Mesendoderm (in vitro differentiated cells): Measurements from ENCODE around the gene JAK3.

ENCODE experiments used
- DNase-seq: peaks from one replicate; pipeline ENCODE4 v3.0.0; 2013
- H2AK5ac ChIP-seq: 2 replicates; pipeline ENCODE4 v1.6.1; 2013; ENCODE audit warnings: low read length, inconsistent platforms
- H2BK120ac ChIP-seq: 2 replicates; pipeline ENCODE4 v1.6.1; 2013; ENCODE audit warnings: low read depth, mild to moderate bottlenecking, low read length, moderate library complexity, mixed read lengths
- H2BK15ac ChIP-seq: replicated peaks from 2 replicates; pipeline ENCODE4 v1.6.1; 2013; ENCODE audit warnings: low read depth, mild to moderate bottlenecking, moderate library complexity
- H2BK5ac ChIP-seq: 2 replicates; pipeline ENCODE4 v1.6.1; 2013; ENCODE audit warnings: low read length, inconsistent platforms
- H3K18ac ChIP-seq: 2 replicates; pipeline ENCODE4 v1.6.1; 2013; ENCODE audit warnings: mild to moderate bottlenecking, low read length, mixed read lengths
- H3K23ac ChIP-seq: one replicate; pipeline ENCODE4 v1.6.1; 2013; ENCODE audit warnings: low read length
- H3K27ac ChIP-seq: 2 replicates; pipeline ENCODE4 v1.5.1; 2013; ENCODE audit warnings: low read depth, mild to moderate bottlenecking, inconsistent platforms, low read length, moderate library complexity
- H3K27me3 ChIP-seq: 2 replicates; pipeline ENCODE4 v1.6.1; 2013; ENCODE audit warnings: low read length, control low read depth, mild to moderate bottlenecking, inconsistent platforms; ENCODE audit not compliant: insufficient read depth, poor library complexity
- H3K36me3 ChIP-seq: 2 replicates; pipeline ENCODE4 v1.6.1; 2013; ENCODE audit warnings: low read length, inconsistent platforms; ENCODE audit not compliant: control insufficient read depth, insufficient read depth
- H3K4ac ChIP-seq: one replicate; pipeline ENCODE4 v1.6.1; 2013; ENCODE audit warnings: low read depth, mild to moderate bottlenecking, low read length, moderate library complexity
- H3K4me1 ChIP-seq: 2 replicates; pipeline ENCODE4 v1.6.1; 2013; ENCODE audit warnings: low read depth, low read length, inconsistent platforms; ENCODE audit not compliant: control insufficient read depth
- H3K4me2 ChIP-seq: 2 replicates; pipeline ENCODE4 v1.6.1; 2013; ENCODE audit warnings: low read length
- H3K4me3 ChIP-seq: 2 replicates; pipeline ENCODE4 v1.5.1; 2013; ENCODE audit warnings: mild to moderate bottlenecking, low read length
- H3K56ac ChIP-seq: one replicate; pipeline ENCODE4 v1.6.1; 2013; ENCODE audit warnings: low read length
- H3K79me1 ChIP-seq: 2 replicates; pipeline ENCODE4 v1.6.1; 2013; ENCODE audit warnings: low read length, inconsistent platforms
- H3K79me2 ChIP-seq: 2 replicates; pipeline ENCODE4 v1.6.1; 2013; ENCODE audit warnings: mild to moderate bottlenecking, low read length; ENCODE audit not compliant: control insufficient read depth, insufficient read depth
- H3K9ac ChIP-seq: 2 replicates; pipeline ENCODE4 v1.6.1; 2013; ENCODE audit warnings: low read length, inconsistent platforms
- H4K5ac ChIP-seq: one replicate; pipeline ENCODE4 v1.6.1; 2013; ENCODE audit warnings: low read length
- H4K8ac ChIP-seq: one replicate; pipeline ENCODE4 v1.6.1; 2013; ENCODE audit warnings: low read depth, mild to moderate bottlenecking, control low read depth, low read length, moderate library complexity
- WGBS: extraction: QIAGEN DNeasy Blood & Tissue Kit; methylation state at CpG from one replicate; pipeline ENCODE4 v1.1.7; 2013; ENCODE audit warnings: low lambda C conversion rate, missing lambda C conversion rate; ENCODE audit not compliant: insufficient coverage; ENCODE audit errors: extremely low coverage; 5-methylcytosine and 5-hydroxymethylcytosine counted together

Gene JAK3

DNA sequence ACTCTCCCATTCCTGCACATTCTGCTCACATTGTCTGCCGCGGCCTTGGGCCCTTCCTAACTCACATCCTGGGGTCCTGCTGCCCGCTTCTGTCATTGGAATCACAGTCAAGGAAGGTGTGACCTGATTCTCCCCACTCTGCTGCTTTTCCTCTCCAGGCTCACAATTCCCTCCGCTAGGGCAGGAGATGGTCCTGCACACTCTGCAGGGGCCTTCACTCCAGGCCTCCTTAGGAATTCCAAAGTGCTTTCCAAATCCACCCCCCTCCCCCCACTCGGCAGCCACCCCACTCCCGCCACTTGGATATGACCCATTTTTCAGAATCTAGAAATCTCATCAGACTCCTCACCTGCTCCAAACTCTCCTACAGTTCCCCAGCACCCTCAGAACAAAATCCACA lies 20.9 kb upstream of the JAK3 start:
- DNase-seq, result no peak
- no peak overlapping the region for H3K4me2 ChIP-seq
- H3K4me3 ChIP-seq, result no peak overlapping the region
- H3K18ac ChIP-seq, result no peak overlapping the region
- H3K4me1 ChIP-seq, result no peaks in the 10 kb centered on the region
- H3K56ac ChIP-seq, result peak overlapping the region; percentile 25
- no peak overlapping the region for H2BK120ac ChIP-seq
- no peaks in the 10 kb centered on the region for H3K27me3 ChIP-seq
- no peak overlapping the region for H3K27ac ChIP-seq
- no peak overlapping the region for H2BK15ac ChIP-seq
- peaks cover 7% of the 10 kb centered on the region for H3K36me3 ChIP-seq
- no peak overlapping the region for H3K23ac ChIP-seq
- H3K9ac ChIP-seq, result no peak overlapping the region
- H4K5ac ChIP-seq, result no peak overlapping the region
- no peak overlapping the region for H2BK5ac ChIP-seq
- WGBS, result no CpG with 5 or more reads among the region's 6 CpGs
- H4K8ac ChIP-seq, result no peak overlapping the region
- H2AK5ac ChIP-seq, result no peak overlapping the region
- no peaks in the 10 kb centered on the region for H3K79me2 ChIP-seq
- H3K79me1 ChIP-seq, result no peaks in the 10 kb centered on the region
- H3K4ac ChIP-seq, result no peak overlapping the region

- H3K23ac ChIP-seq, result no peak overlapping the region
- H3K36me3 ChIP-seq, result peaks cover 22% of the 10 kb centered on the region
- no peak overlapping the region for H3K27ac ChIP-seq
- H2BK5ac ChIP-seq, result no peak overlapping the region
- no peak overlapping the region for H3K4ac ChIP-seq
- H3K18ac ChIP-seq, result no peak overlapping the region
- H2AK5ac ChIP-seq, result no peak overlapping the region
- H3K56ac ChIP-seq, result no peak overlapping the region
- H4K5ac ChIP-seq, result no peak overlapping the region
- H3K4me1 ChIP-seq, result no peaks in the 10 kb centered on the region
- peaks cover 6% of the 10 kb centered on the region for H3K79me2 ChIP-seq
- H3K27me3 ChIP-seq, result no peaks in the 10 kb centered on the region
- peaks cover 6% of the 10 kb centered on the region for H3K79me1 ChIP-seq
- no peak overlapping the region for H3K9ac ChIP-seq
- H3K4me3 ChIP-seq, result no peak overlapping the region
- DNase-seq, result no peak
- no peak overlapping the region for H2BK120ac ChIP-seq
- H4K8ac ChIP-seq, result no peak overlapping the region
- no CpG with 5 or more reads among the region's 11 CpGs for WGBS
- H2BK15ac ChIP-seq, result no peak overlapping the region
- no peak overlapping the region for H3K4me2 ChIP-seq
These were observed 19.2 kb upstream of the JAK3 start for GRCh38 chr19:17866964-17867486.

DNA sequence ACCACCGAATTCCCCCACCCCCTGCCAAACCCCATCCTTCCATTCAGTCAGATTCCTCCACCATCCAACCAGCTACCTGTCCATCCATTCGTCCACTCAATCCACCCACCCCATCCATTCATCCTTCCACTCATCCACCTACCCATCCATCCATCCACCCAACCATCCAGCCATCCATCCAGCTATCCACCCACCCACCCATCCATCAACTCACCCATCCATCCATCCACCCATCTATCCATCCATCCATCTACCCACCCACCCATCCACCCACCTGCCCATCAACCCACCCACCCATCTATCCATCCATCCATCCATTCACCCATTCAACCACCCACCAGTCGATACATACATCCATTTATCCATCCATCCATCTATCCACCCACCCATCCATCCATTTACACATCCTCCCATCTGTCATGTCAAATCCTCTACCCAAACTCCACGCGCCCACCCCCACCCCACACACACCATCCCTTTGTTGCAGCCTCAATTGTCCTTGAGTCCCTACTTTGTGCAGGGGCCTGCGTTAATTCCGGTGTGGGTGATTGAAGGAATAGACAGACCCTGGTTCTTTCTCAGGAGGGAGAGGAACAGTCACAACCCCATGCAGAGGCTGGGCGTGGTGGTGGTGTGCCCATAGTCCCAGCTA lies 18.7 kb upstream of the JAK3 start:
- H2AK5ac ChIP-seq, result no peak overlapping the region
- peaks cover 12% of the 10 kb centered on the region for H3K79me2 ChIP-seq
- no peak overlapping the region for H3K4me2 ChIP-seq
- no peaks in the 10 kb centered on the region for H3K27me3 ChIP-seq
- H3K4me3 ChIP-seq, result no peak overlapping the region
- no peak overlapping the region for H2BK15ac ChIP-seq
- H2BK5ac ChIP-seq, result no peak overlapping the region
- H4K5ac ChIP-seq, result no peak overlapping the region
- H3K79me1 ChIP-seq, result peaks cover 10% of the 10 kb centered on the region
- no peak overlapping the region for H2BK120ac ChIP-seq
- no peak for DNase-seq
- 100% methylated on average over 3 of the region's 8 CpGs for WGBS
- no peak overlapping the region for H3K27ac ChIP-seq
- H3K23ac ChIP-seq, result no peak overlapping the region
- peaks cover 27% of the 10 kb centered on the region for H3K36me3 ChIP-seq
- no peak overlapping the region for H3K18ac ChIP-seq
- no peak overlapping the region for H3K4ac ChIP-seq
- no peaks in the 10 kb centered on the region for H3K4me1 ChIP-seq
- H3K9ac ChIP-seq, result no peak overlapping the region
- H4K8ac ChIP-seq, result no peak overlapping the region
- H3K56ac ChIP-seq, result no peak overlapping the region

DNA sequence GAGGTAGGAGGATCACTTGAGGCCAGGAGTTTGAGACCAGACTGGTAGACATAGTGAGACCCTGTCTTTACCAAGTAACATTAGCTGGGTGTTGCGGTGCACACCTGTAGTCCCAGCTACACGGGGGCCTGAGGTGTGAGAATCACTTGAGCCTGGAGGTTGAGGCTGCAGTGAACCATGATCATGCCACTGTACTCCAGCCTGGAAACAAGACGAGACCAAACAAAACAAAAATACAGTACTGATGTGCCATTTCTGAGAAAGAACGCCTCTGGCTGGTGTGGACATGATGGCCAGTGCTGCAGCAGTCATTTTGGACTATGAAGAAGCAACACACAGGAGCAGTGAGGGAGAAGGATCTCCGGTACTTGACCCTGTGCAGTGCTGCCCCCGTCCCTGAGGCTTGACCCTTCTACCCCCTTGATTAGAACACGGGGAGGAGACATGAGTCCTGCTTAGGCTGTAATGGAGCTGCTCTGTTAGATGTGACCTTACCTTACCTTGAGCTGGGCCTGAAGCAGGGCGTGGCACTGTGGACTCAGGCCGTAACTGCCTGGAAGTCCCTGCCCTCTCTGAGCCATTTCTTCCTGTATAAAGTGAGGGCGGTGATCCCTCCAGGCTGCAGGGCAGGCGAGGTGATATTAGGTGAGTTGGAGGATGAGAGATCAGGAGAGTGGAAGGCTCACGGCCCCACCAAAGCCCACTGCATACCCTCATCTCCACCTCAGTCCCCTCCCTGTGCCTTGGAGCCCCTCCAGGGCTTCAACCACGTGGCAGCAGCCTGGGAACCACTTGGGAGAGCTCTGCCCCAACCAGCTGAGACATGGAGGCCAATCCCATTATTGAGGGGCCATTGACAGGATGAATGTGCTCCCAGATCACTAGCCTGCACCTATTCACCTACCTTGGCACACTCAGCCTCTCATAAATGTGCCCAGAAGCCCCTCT lies 17.9 kb upstream of the JAK3 start:
- H3K4me1 ChIP-seq, result no peaks in the 10 kb centered on the region
- no peak overlapping the region for H3K23ac ChIP-seq
- peak overlapping the region; percentile 42 for H3K56ac ChIP-seq
- H3K36me3 ChIP-seq, result peaks cover 28% of the 10 kb centered on the region
- no peak overlapping the region for H4K8ac ChIP-seq
- H2BK15ac ChIP-seq, result no peak overlapping the region
- no peak overlapping the region for H3K4me2 ChIP-seq
- H3K18ac ChIP-seq, result no peak overlapping the region
- peak; percentile 55 for DNase-seq
- no peak overlapping the region for H3K9ac ChIP-seq
- H2BK120ac ChIP-seq, result no peak overlapping the region
- no peak overlapping the region for H3K4ac ChIP-seq
- no CpG with 5 or more reads among the region's 13 CpGs for WGBS
- no peaks in the 10 kb centered on the region for H3K27me3 ChIP-seq
- H4K5ac ChIP-seq, result no peak overlapping the region
- H3K27ac ChIP-seq, result no peak overlapping the region
- H3K4me3 ChIP-seq, result no peak overlapping the region
- H2BK5ac ChIP-seq, result no peak overlapping the region
- no peak overlapping the region for H2AK5ac ChIP-seq
- H3K79me2 ChIP-seq, result peaks cover 20% of the 10 kb centered on the region
- peaks cover 11% of the 10 kb centered on the region for H3K79me1 ChIP-seq

GRCh38 chr19:17863520-17864182 lies 15.9 kb upstream of the JAK3 start:
- no peaks in the 10 kb centered on the region for H3K4me1 ChIP-seq
- no peak overlapping the region for H2AK5ac ChIP-seq
- no peak overlapping the region for H3K27ac ChIP-seq
- H3K36me3 ChIP-seq, result peaks cover 28% of the 10 kb centered on the region
- no peak overlapping the region for H4K8ac ChIP-seq
- H3K27me3 ChIP-seq, result no peaks in the 10 kb centered on the region
- no peak overlapping the region for H3K9ac ChIP-seq
- H3K56ac ChIP-seq, result no peak overlapping the region
- no peak overlapping the region for H3K4me2 ChIP-seq
- H4K5ac ChIP-seq, result no peak overlapping the region
- no CpG with 5 or more reads among the region's 8 CpGs for WGBS
- H3K79me2 ChIP-seq, result peaks cover 29% of the 10 kb centered on the region
- no peak overlapping the region for H2BK120ac ChIP-seq
- no peak overlapping the region for H3K4me3 ChIP-seq
- no peak overlapping the region for H3K4ac ChIP-seq
- no peak for DNase-seq
- no peak overlapping the region for H3K23ac ChIP-seq
- H3K18ac ChIP-seq, result no peak overlapping the region
- no peak overlapping the region for H2BK15ac ChIP-seq
- H3K79me1 ChIP-seq, result peaks cover 13% of the 10 kb centered on the region
- H2BK5ac ChIP-seq, result no peak overlapping the region
